OCI-LY3 (cell line): Measurements from ENCODE around the gene MTERF2.

Experiments used
- H2AFZ ChIP-seq: fragments of 200-600, 300-600 bp; shearing (Covaris generic); 2 replicates; pipeline ENCODE4 v1.6.0; 2014; ENCODE audit warnings: antibody characterized with exemption, low read depth, low read length
- H3K27ac ChIP-seq: fragments of 200-600, 300-600 bp; sonication (generic); 2 replicates; pipeline ENCODE4 v1.5.1; 2014; ENCODE audit warnings: mild to moderate bottlenecking, low read length, moderate library complexity, mixed read lengths
- H3K27me3 ChIP-seq: fragments of 200-600, 300-600 bp; sonication (generic); 2 replicates; pipeline ENCODE4 v1.6.1; 2014; ENCODE audit warnings: low read depth, low read length, mixed read lengths
- H3K36me3 ChIP-seq: fragments of 200-600, 300-600 bp; sonication (generic); replicated peaks from 2 replicates; pipeline ENCODE3; 2014; ENCODE audit warnings: low read depth, low read length, mixed read lengths
- H3K4me1 ChIP-seq: fragments of 300-600, 200-600 bp; sonication (generic); 2 replicates; pipeline ENCODE4 v1.6.1; 2014; ENCODE audit warnings: low read length, mixed read lengths
- H3K4me2 ChIP-seq: fragments of 200-600, 300-600 bp; sonication (generic); 2 replicates; pipeline ENCODE4 v1.6.1; 2014; ENCODE audit warnings: low read length, mixed read lengths
- H3K4me3 ChIP-seq: fragments of 300-600, 200-600 bp; sonication (generic); 2 replicates; pipeline ENCODE4 v1.5.1; 2014; ENCODE audit warnings: antibody characterized with exemption, mild to moderate bottlenecking, low read length, moderate library complexity
- H3K79me2 ChIP-seq: fragments of 300-600, 200-600 bp; shearing (Covaris generic); 2 replicates; pipeline ENCODE4 v1.6.1; 2014; ENCODE audit warnings: mild to moderate bottlenecking, low read length, mixed read lengths
- H3K9ac ChIP-seq: fragments of 300-600, 200-600 bp; shearing (Covaris generic); 2 replicates; pipeline ENCODE4 v1.6.0; 2014; ENCODE audit warnings: mild to moderate bottlenecking, low read length, moderate library complexity
- H3K9me3 ChIP-seq: fragments of 200-600, 300-600 bp; shearing (Covaris generic); 2 replicates; pipeline ENCODE4 v1.6.1; 2014; ENCODE audit warnings: low read length, mixed read lengths; ENCODE audit not compliant: insufficient read depth
- H4K20me1 ChIP-seq: fragments of 200-600, 300-600 bp; sonication (generic); 2 replicates; pipeline ENCODE4 v1.6.1; 2016; ENCODE audit warnings: low read length, mixed read lengths; ENCODE audit not compliant: insufficient read depth
- CTCF ChIP-seq: fragments of 200-600, 300-600 bp; sonication (generic); IDR thresholded peaks from 2 replicates; pipeline ENCODE4 v1.5.1; 2014; ENCODE audit warnings: antibody characterized with exemption, low read length, low read depth
- EZH2phosphoT487 ChIP-seq: fragments of 200-600 bp; shearing (Covaris generic); IDR thresholded peaks from 2 replicates; pipeline ENCODE4 v1.6.1; 2018; ENCODE audit warnings: antibody characterized with exemption, mixed run types, low read depth

The MTERF2 gene

GRCh38 chr12:106973545-106973944, 13.4 kb downstream of the MTERF2 start:
- Histone ChIP-seq H3K4me1 (peaks cover 10% of the 10 kb centered on the region), H3K27me3 (no peaks in the 10 kb centered on the region), H3K9ac (no peak overlapping the region), H3K79me2 (no peaks in the 10 kb centered on the region), H3K9me3 (no peaks in the 10 kb centered on the region), H3K27ac (no peak overlapping the region), H3K4me3 (no peak overlapping the region), H3K36me3 (peaks cover 17% of the 10 kb centered on the region), H4K20me1 (peaks cover 12% of the 10 kb centered on the region; the same call in 1 of the 2 replicates), H3K4me2 (no peak overlapping the region), H2AFZ (no peak overlapping the region)
- TF ChIP-seq CTCF (no peak), EZH2phosphoT487 (no peak)

- Histone ChIP-seq H3K27ac (no peak overlapping the region), H3K4me2 (no peak overlapping the region), H3K9ac (no peak overlapping the region), H3K36me3 (peaks cover 25% of the 10 kb centered on the region), H3K27me3 (no peaks in the 10 kb centered on the region), H2AFZ (no peak overlapping the region), H3K4me3 (no peak overlapping the region), H3K79me2 (no peaks in the 10 kb centered on the region), H3K9me3 (no peaks in the 10 kb centered on the region), H4K20me1 (peaks cover 12% of the 10 kb centered on the region; the same call in 1 of the 2 replicates), H3K4me1 (peaks cover 10% of the 10 kb centered on the region)
- TF ChIP-seq EZH2phosphoT487, result no peak
- no peak for TF ChIP-seq CTCF
Measured at GRCh38 chr12:106971065-106971464, 15.9 kb downstream of the MTERF2 start.

- no peak overlapping the region for H3K27ac ChIP-seq
- peaks cover 8% of the 10 kb centered on the region for H3K36me3 ChIP-seq
- H3K4me1 ChIP-seq, result no peaks in the 10 kb centered on the region
- peaks cover 30% of the 10 kb centered on the region; the same call in 1 of the 2 replicates for H4K20me1 ChIP-seq
- TF ChIP-seq CTCF, result no peak
- no peak for TF ChIP-seq EZH2phosphoT487
- H3K79me2 ChIP-seq, result no peaks in the 10 kb centered on the region
- no peak overlapping the region for H3K9ac ChIP-seq
- no peaks in the 10 kb centered on the region for H3K9me3 ChIP-seq
- H3K27me3 ChIP-seq, result no peaks in the 10 kb centered on the region
- H3K4me3 ChIP-seq, result no peak overlapping the region
- no peak overlapping the region for H2AFZ ChIP-seq
- no peak overlapping the region for H3K4me2 ChIP-seq
Measured at GRCh38 chr12:106964526-106964925, 22.4 kb downstream of the MTERF2 start.

- Histone ChIP-seq H4K20me1 (peaks cover 42% of the 10 kb centered on the region), H2AFZ (no peak overlapping the region), H3K4me2 (no peak overlapping the region), H3K4me1 (peaks cover 3% of the 10 kb centered on the region), H3K9me3 (no peaks in the 10 kb centered on the region), H3K9ac (no peak overlapping the region), H3K27ac (no peak overlapping the region), H3K36me3 (peaks cover 4% of the 10 kb centered on the region), H3K79me2 (peaks cover 12% of the 10 kb centered on the region; the same call in 1 of the 2 replicates), H3K27me3 (no peaks in the 10 kb centered on the region), H3K4me3 (no peak overlapping the region)
- TF ChIP-seq CTCF, result no peak
- no peak for TF ChIP-seq EZH2phosphoT487
Measured at GRCh38 chr12:106962286-106962685, 24.7 kb downstream of the MTERF2 start.
